ENCODE results near the gene BAG1. TPM values are rescaled to one million over a fixed set of nuclear protein-coding genes. Genes with fewer than 3 reads are reported as not detected.
A peak's percentile ranks its signal among the peaks of the same experiment; 100 is the strongest.

Gene BAG1
- total and polyA plus RNA-seq, 2 of the 13 experiments (the other 11 are each of a cell fraction or from before 2014, with no cell fraction given): 23.1 to 59.5 TPM

GRCh38 chr9:33290247-33291030, 25.9 kb upstream of the BAG1 start, which contains the start of gene NFX1 (continued):
- TF ChIP-seq, protein P1, sequence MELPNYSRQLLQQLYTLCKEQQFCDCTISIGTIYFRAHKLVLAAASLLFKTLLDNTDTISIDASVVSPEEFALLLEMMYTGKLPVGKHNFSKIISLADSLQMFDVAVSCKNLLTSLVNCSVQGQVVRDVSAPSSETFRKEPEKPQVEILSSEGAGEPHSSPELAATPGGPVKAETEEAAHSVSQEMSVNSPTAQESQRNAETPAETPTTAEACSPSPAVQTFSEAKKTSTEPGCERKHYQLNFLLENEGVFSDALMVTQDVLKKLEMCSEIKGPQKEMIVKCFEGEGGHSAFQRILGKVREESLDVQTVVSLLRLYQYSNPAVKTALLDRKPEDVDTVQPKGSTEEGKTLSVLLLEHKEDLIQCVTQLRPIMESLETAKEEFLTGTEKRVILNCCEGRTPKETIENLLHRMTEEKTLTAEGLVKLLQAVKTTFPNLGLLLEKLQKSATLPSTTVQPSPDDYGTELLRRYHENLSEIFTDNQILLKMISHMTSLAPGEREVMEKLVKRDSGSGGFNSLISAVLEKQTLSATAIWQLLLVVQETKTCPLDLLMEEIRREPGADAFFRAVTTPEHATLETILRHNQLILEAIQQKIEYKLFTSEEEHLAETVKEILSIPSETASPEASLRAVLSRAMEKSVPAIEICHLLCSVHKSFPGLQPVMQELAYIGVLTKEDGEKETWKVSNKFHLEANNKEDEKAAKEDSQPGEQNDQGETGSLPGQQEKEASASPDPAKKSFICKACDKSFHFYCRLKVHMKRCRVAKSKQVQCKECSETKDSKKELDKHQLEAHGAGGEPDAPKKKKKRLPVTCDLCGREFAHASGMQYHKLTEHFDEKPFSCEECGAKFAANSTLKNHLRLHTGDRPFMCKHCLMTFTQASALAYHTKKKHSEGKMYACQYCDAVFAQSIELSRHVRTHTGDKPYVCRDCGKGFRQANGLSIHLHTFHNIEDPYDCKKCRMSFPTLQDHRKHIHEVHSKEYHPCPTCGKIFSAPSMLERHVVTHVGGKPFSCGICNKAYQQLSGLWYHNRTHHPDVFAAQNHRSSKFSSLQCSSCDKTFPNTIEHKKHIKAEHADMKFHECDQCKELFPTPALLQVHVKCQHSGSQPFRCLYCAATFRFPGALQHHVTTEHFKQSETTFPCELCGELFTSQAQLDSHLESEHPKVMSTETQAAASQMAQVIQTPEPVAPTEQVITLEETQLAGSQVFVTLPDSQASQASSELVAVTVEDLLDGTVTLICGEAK (IDR thresholded peaks at IDR 0.05): no peak
- TF ChIP-seq, protein P1 (CRISPR knock-in tag; IDR thresholded peaks at IDR 0.05): peak; percentile 90
- no peak; the same call in 1 of the 2 replicates for TF ChIP-seq ZKSCAN1 (IDR thresholded peaks at IDR 0.05; ENCODE audit: low read length)
- peak; percentile 86 for TF ChIP-seq KAT7 (CRISPR knock-in tag; IDR thresholded peaks at IDR 0.05; ENCODE audit: borderline replicate concordance)
- peak; percentile 78 for TF ChIP-seq GATAD2A (CRISPR knock-in tag; IDR thresholded peaks at IDR 0.05)
- TF ChIP-seq ZNF44 (CRISPR knock-in tag; IDR thresholded peaks at IDR 0.05): peak; percentile 97
- peak; percentile 93 for TF ChIP-seq ZNF317 (CRISPR knock-in tag; IDR thresholded peaks at IDR 0.05)
- TF ChIP-seq ARHGAP35 (CRISPR knock-in tag; IDR thresholded peaks at IDR 0.05; ENCODE audit: borderline replicate concordance): peak; percentile 87; the same call in 1 of the 2 replicates
- no peak for TF ChIP-seq ZFP36L2 (CRISPR knock-in tag; IDR thresholded peaks at IDR 0.05)
- TF ChIP-seq, protein P2, sequence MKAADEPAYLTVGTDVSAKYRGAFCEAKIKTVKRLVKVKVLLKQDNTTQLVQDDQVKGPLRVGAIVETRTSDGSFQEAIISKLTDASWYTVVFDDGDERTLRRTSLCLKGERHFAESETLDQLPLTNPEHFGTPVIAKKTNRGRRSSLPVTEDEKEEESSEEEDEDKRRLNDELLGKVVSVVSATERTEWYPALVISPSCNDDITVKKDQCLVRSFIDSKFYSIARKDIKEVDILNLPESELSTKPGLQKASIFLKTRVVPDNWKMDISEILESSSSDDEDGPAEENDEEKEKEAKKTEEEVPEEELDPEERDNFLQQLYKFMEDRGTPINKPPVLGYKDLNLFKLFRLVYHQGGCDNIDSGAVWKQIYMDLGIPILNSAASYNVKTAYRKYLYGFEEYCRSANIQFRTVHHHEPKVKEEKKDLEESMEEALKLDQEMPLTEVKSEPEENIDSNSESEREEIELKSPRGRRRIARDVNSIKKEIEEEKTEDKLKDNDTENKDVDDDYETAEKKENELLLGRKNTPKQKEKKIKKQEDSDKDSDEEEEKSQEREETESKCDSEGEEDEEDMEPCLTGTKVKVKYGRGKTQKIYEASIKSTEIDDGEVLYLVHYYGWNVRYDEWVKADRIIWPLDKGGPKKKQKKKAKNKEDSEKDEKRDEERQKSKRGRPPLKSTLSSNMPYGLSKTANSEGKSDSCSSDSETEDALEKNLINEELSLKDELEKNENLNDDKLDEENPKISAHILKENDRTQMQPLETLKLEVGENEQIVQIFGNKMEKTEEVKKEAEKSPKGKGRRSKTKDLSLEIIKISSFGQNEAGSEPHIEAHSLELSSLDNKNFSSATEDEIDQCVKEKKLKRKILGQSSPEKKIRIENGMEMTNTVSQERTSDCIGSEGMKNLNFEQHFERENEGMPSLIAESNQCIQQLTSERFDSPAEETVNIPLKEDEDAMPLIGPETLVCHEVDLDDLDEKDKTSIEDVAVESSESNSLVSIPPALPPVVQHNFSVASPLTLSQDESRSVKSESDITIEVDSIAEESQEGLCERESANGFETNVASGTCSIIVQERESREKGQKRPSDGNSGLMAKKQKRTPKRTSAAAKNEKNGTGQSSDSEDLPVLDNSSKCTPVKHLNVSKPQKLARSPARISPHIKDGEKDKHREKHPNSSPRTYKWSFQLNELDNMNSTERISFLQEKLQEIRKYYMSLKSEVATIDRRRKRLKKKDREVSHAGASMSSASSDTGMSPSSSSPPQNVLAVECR (CRISPR knock-in tag; IDR thresholded peaks at IDR 0.05; ENCODE audit: borderline replicate concordance): peak; percentile 96
- no peak for TF ChIP-seq ZNF354B (CRISPR knock-in tag; IDR thresholded peaks at IDR 0.05)
- TF ChIP-seq DPF2 (CRISPR knock-in tag; IDR thresholded peaks at IDR 0.05; ENCODE audit: borderline replicate concordance, low read depth): no peak
- 0 out of 2 replicates have a peak, but pooled peaks have one; percentile 59 for TF ChIP-seq TBP (CRISPR knock-in tag; IDR thresholded peaks at IDR 0.05)
- peak; percentile 62 for TF ChIP-seq RBM39 (IDR thresholded peaks at IDR 0.05; ENCODE audit: low read depth, low read length, poor library complexity, severe bottlenecking)
- TF ChIP-seq RNF2 (conservative IDR thresholded peaks at IDR 0.05; ENCODE audit: low read depth): peak; percentile 99

Measured in HepG2 (cell line).